SK-N-SH (cell line): ENCODE data around the gene ZNF664. TPM values are rescaled to one million over a fixed set of nuclear protein-coding genes. Genes with fewer than 3 reads are reported as not detected.
A peak's percentile ranks its signal among the peaks of the same experiment; 100 is the strongest.

Experiments used
- CTCF ChIA-PET: fragments of 300-600, 350-600 bp; formaldehyde crosslinking; extraction: SDS; loops from one replicate; lab custom pipeline; 2021; lab: Yijun Ruan, JAX
- POLR2A ChIA-PET: fragments of 350-600 bp; sonication (Branson Sonifier 250); formaldehyde crosslinking; extraction: SDS; loops from one replicate; lab custom pipeline; 2020; ENCODE audit warnings: antibody characterized with exemption, inconsistent platforms; lab: Yijun Ruan, JAX
- DNase-seq: peaks from one replicate; pipeline ENCODE4 v3.0.0; 2012
- H2AFZ ChIP-seq: fragments of 200-600 bp; sonication (generic); 2 replicates; pipeline ENCODE4 v1.8.1; 2016; ENCODE audit warnings: antibody characterized with exemption, mild to moderate bottlenecking, low read depth
- H3F3A ChIP-seq: fragments of 200-600 bp; sonication (generic); replicated peaks from 2 replicates; pipeline ENCODE3; 2016; ENCODE audit warnings: antibody characterized with exemption, mild to moderate bottlenecking; ENCODE audit not compliant: insufficient read depth
- H3K27ac ChIP-seq, 2 experiments: fragments of 200-500 bp in 1 of 2; fragments of 200-600 bp in 1 of 2; sonication (Bioruptor generic) in 1 of 2; sonication (generic), shearing (Covaris generic) in 1 of 2; 2 replicates each; pipeline versions ENCODE4 v1.5.1 to v1.6.1; 2014 to 2016; ENCODE audit warnings: low read depth in 2 of 2, inconsistent platforms in 1 of 2, low read length in 1 of 2, mild to moderate bottlenecking in 1 of 2, mixed read lengths in 1 of 2
- H3K27me3 ChIP-seq: fragments of 200-600 bp; sonication (generic), shearing (Covaris generic); 2 replicates; pipeline ENCODE4 v1.6.1; 2016; ENCODE audit warnings: mixed run types; ENCODE audit not compliant: insufficient read depth
- H3K36me3 ChIP-seq, 2 experiments: fragments of 200-500 bp in 1 of 2; fragments of 200-600 bp in 1 of 2; sonication (Bioruptor generic) in 1 of 2; sonication (generic) in 1 of 2; replicated peaks in 1 of 2; 2 replicates each; pipeline versions ENCODE3 to v1.5.1; 2014 to 2016; ENCODE audit warnings: low read length in 1 of 2, mild to moderate bottlenecking in 1 of 2; ENCODE audit not compliant: insufficient read depth in 2 of 2, control insufficient read depth in 1 of 2
- H3K4me1 ChIP-seq, 2 experiments: fragments of 200-500 bp in 1 of 2; fragments of 200-600 bp in 1 of 2; sonication (Bioruptor generic) in 1 of 2; sonication (generic), shearing (Covaris generic) in 1 of 2; 2 replicates each; pipeline versions ENCODE4 v1.5.1 to v1.6.1; 2014 to 2016; ENCODE audit warnings: low read depth in 1 of 2, low read length in 1 of 2, mixed run types in 1 of 2; ENCODE audit not compliant: insufficient read depth in 2 of 2, control insufficient read depth in 1 of 2
- H3K4me2 ChIP-seq: fragments of 200-600 bp; sonication (generic), shearing (Covaris generic); 2 replicates; pipeline ENCODE4 v1.6.1; 2017; ENCODE audit warnings: mixed run types
- H3K4me3 ChIP-seq, 2 experiments: fragments of 200-500 bp in 1 of 2; fragments of 200-600 bp in 1 of 2; sonication (Bioruptor generic) in 1 of 2; sonication (generic), shearing (Covaris generic) in 1 of 2; 2 replicates each; pipeline versions ENCODE4 v1.5.1 to v1.8.1; 2014 to 2016; ENCODE audit warnings: low read depth in 2 of 2, inconsistent platforms in 1 of 2, low read length in 1 of 2, mild to moderate bottlenecking in 1 of 2, mixed read lengths in 1 of 2, moderate library complexity in 1 of 2
- H3K79me2 ChIP-seq: fragments of 200-600 bp; sonication (generic); 2 replicates; pipeline ENCODE4 v1.8.1; 2017; ENCODE audit warnings: mild to moderate bottlenecking; ENCODE audit not compliant: insufficient read depth
- H3K9ac ChIP-seq: fragments of 200-600 bp; sonication (generic); 2 replicates; pipeline ENCODE4 v1.6.1; 2017; ENCODE audit warnings: mixed run types
- H3K9me2 ChIP-seq: fragments of 200-600 bp; sonication (generic); 2 replicates; pipeline ENCODE4 v1.6.1; 2017; ENCODE audit warnings: mixed run types
- H3K9me3 ChIP-seq: fragments of 200-600 bp; sonication (generic); 2 replicates; pipeline ENCODE4 v1.6.1; 2017; ENCODE audit warnings: mixed run types, mild to moderate bottlenecking, moderate library complexity
- H4K20me1 ChIP-seq: fragments of 200-600 bp; sonication (generic); 2 replicates; pipeline ENCODE4 v1.6.1; 2017; ENCODE audit warnings: mild to moderate bottlenecking, mixed run types; ENCODE audit not compliant: insufficient read depth
- CHD2 ChIP-seq: fragments of 150-350 bp; IDR thresholded peaks from 2 replicates; pipeline ENCODE4 v1.6.1; 2018; ENCODE audit warnings: low read length; ENCODE audit not compliant: partially characterized antibody
- CTCF ChIP-seq: fragments of 200-600 bp; sonication (generic); IDR thresholded peaks from 2 replicates; pipeline ENCODE4 v1.6.1; 2017; ENCODE audit warnings: antibody characterized with exemption, mild to moderate bottlenecking, moderate library complexity
- EP300 ChIP-seq, 2 experiments: IDR thresholded peaks; 2 replicates each; pipeline versions ENCODE4 v1.4.0 to v1.6.1; 2012; ENCODE audit warnings: borderline replicate concordance in 1 of 2, low read depth in 1 of 2, low read length in 1 of 2
- FOSL2 ChIP-seq: IDR thresholded peaks from 2 replicates; pipeline ENCODE4 v1.4.0; 2012; ENCODE audit warnings: low read depth, mild to moderate bottlenecking, moderate library complexity, borderline replicate concordance
- FOXJ3 ChIP-seq: sonication (generic); formaldehyde crosslinking; IDR thresholded peaks from 2 replicates; pipeline ENCODE4 v1.5.1; 2020; ENCODE audit warnings: mild to moderate bottlenecking, missing genetic modification reagents
- GABPA ChIP-seq: IDR thresholded peaks from 2 replicates; pipeline ENCODE4 v1.4.0; 2012; ENCODE audit warnings: low read depth, mild to moderate bottlenecking
- IRF3 ChIP-seq: fragments of 150-350 bp; IDR thresholded peaks from 2 replicates; pipeline ENCODE4 v1.6.1; 2016; ENCODE audit warnings: mild to moderate bottlenecking, low read depth, low read length
- MEF2A ChIP-seq: IDR thresholded peaks from 2 replicates; pipeline ENCODE4 v1.4.0; 2012; ENCODE audit warnings: low read depth, borderline replicate concordance
- MXI1 ChIP-seq: IDR thresholded peaks from 2 replicates; pipeline ENCODE4 v1.6.1; 2012; ENCODE audit warnings: mild to moderate bottlenecking, low read depth, low read length, improper control_type of control experiment
- NFIC ChIP-seq: IDR thresholded peaks from 2 replicates; pipeline ENCODE4 v1.4.0; 2012; ENCODE audit warnings: borderline replicate concordance
- TAF1 ChIP-seq: IDR thresholded peaks from 2 replicates; pipeline ENCODE4 v1.6.1; 2012; ENCODE audit warnings: low read depth, mild to moderate bottlenecking, low read length, moderate library complexity, borderline replicate concordance
- USF1 ChIP-seq: IDR thresholded peaks from 2 replicates; pipeline ENCODE4 v1.4.0; 2012; ENCODE audit warnings: low read depth, borderline replicate concordance
- WGBS: methylation state at CpG from one replicate; pipeline ENCODE4 v1.1.6; 2017; ENCODE audit warnings: low lambda C conversion rate; 5-methylcytosine and 5-hydroxymethylcytosine counted together
- polyA plus RNA-seq, 3 experiments: library from polyadenylated mRNA; depleted of rRNA; stranded (reverse); fragments of >200 nt; gene quantifications; 2 replicates each; pipeline ENCODE4 v1.2.3, GENCODE V29; 2012

The ZNF664 gene
- polyA plus RNA-seq, 1 of the 3 experiments (the other 2 are of a cell fraction): 34.9 TPM

GRCh38 chr12:123998344-123998990 is 25.5 kb downstream of the ZNF664 start:
- WGBS: 70% methylated on average over 2 of the region's 2 CpGs
- Histone ChIP-seq H3K27ac (0 out of 4 replicates have a peak overlapping the region, but pooled peaks of 1 of the 2 experiments have one; percentile 18), H3K4me2 (no peak overlapping the region), H2AFZ (no peak overlapping the region), H4K20me1 (0 out of 2 replicates have a peak, but pooled peaks cover 9% of the 10 kb centered on the region), H3K27me3 (no peaks in the 10 kb centered on the region), H3K9ac (no peak overlapping the region), H3F3A (no peaks in the 10 kb centered on the region), H3K4me1 (peaks cover 15 to 25% of the 10 kb centered on the region in 2 experiments; a peak in 2 of 4 replicates), H3K79me2 (peaks cover 38% of the 10 kb centered on the region; the same call in 1 of the 2 replicates), H3K9me2 (no peaks in the 10 kb centered on the region), H3K36me3 (peaks cover 16 to 62% of the 10 kb centered on the region in 2 experiments), H3K4me3 (no peak overlapping the region), H3K9me3 (no peaks in the 10 kb centered on the region)
- ChIA-PET CTCF (interaction anchor here (1.1 to 4.8 kb wide), 4 partner anchors 8 to 34 kb away, joined by 3 to 24 read pairs (median 6); no protein-coding TSS in a partner anchor), POLR2A (interaction anchor here (1.1 kb wide), 1 partner anchor 18 kb away, joined by 3 read pairs; no protein-coding TSS in a partner anchor)
- no peak for DNase-seq
- no peak for TF ChIP-seq FOSL2
- TF ChIP-seq IRF3: no peak
- TF ChIP-seq EP300 (IDR thresholded peaks at IDR 0.05; ENCODE audit: borderline replicate concordance in 1 of 2, low read depth in 1 of 2, low read length in 1 of 2): no peak
- TF ChIP-seq NFIC: no peak
- TF ChIP-seq CTCF: no peak
- TF ChIP-seq GABPA: no peak
- no peak for TF ChIP-seq MXI1
- TF ChIP-seq CHD2: no peak
- no peak for TF ChIP-seq TAF1
- no peak for TF ChIP-seq USF1
- no peak for TF ChIP-seq MEF2A
- TF ChIP-seq FOXJ3 (CRISPR knock-in tag): no peak
